ENCODE results near the gene VIM. TPM values are rescaled to one million over a fixed set of nuclear protein-coding genes. Genes with fewer than 3 reads are reported as not detected.
A peak's percentile ranks its signal among the peaks of the same experiment; 100 is the strongest.

VIM gene
- polyA plus RNA-seq (2013), result 408 and 429 TPM in 2 replicates

GRCh38 chr10:17228091-17229015, at the start of gene VIM:
VIM (plus strand) TSS chr10:17228241; CDS start chr10:17229423, 1,182 bp downstream.
- H3K23ac ChIP-seq (ENCODE audit: low read length), result no peak within 1 kb of the TSS
- WGBS (ENCODE audit: extremely low coverage, insufficient coverage, insufficient read length), result no CpG with 5 or more reads among the region's 77 CpGs

GRCh38 chr10:17179002-17179401, 49.0 kb upstream of the VIM start:
- H4K8ac ChIP-seq (ENCODE audit: low read depth, low read length), result no peak overlapping the region
- no peaks in the 10 kb centered on the region for H3K27me3 ChIP-seq (ENCODE audit: insufficient read depth, low read length)
- no peaks in the 10 kb centered on the region for H3K79me2 ChIP-seq (ENCODE audit: control insufficient read depth, insufficient read depth, low read length, poor library complexity)
- no peaks in the 10 kb centered on the region for H3K79me1 ChIP-seq (ENCODE audit: low read length)
- no peak overlapping the region for H2BK5ac ChIP-seq (ENCODE audit: low read depth, low read length, poor library complexity)
- no peak overlapping the region for H3K9ac ChIP-seq (ENCODE audit: low read length)
- DNase-seq, result no peak
- H2AFZ ChIP-seq (ENCODE audit: insufficient read depth, low read length, poor library complexity), result no peak overlapping the region
- H4K91ac ChIP-seq (ENCODE audit: low read depth, low read length), result no peak overlapping the region
- no peak overlapping the region for H3K4ac ChIP-seq (ENCODE audit: low read depth, low read length)
- H3K18ac ChIP-seq (ENCODE audit: low read length), result no peak overlapping the region
- H3K36me3 ChIP-seq (ENCODE audit: control insufficient read depth in 1 of 2, insufficient read depth in 2 of 2, low read length in 2 of 2), result no peaks in the 10 kb centered on the region
- WGBS (ENCODE audit: extremely low coverage, insufficient coverage, insufficient read length), result no CpG with 5 or more reads among the region's 3 CpGs
- H3K4me3 ChIP-seq (ENCODE audit: low read depth, low read length), result no peak overlapping the region
- no peak overlapping the region for H3K23ac ChIP-seq (ENCODE audit: low read length)
- no peaks in the 10 kb centered on the region for H3K9me3 ChIP-seq (ENCODE audit: insufficient read depth, low read depth, low read length)
- H3K4me1 ChIP-seq (ENCODE audit: control insufficient read depth in 1 of 2, insufficient read depth in 2 of 2, low read length in 2 of 2), result peaks cover 2 to 5% of the 10 kb centered on the region in 2 experiments
- H3K14ac ChIP-seq (ENCODE audit: low read length), result no peak overlapping the region
- no peak overlapping the region for H2AK5ac ChIP-seq (ENCODE audit: low read length)
- no peak overlapping the region for H3K27ac ChIP-seq (ENCODE audit: low read depth, low read length)
- no peak overlapping the region for H2BK120ac ChIP-seq (ENCODE audit: insufficient read depth, low read length, poor library complexity)
- H3K4me2 ChIP-seq (ENCODE audit: low read length), result no peak overlapping the region
- H4K12ac ChIP-seq (ENCODE audit: low read depth, low read length), result no peak overlapping the region
- H2BK12ac ChIP-seq (ENCODE audit: low read length), result no peak overlapping the region

More at GRCh38 chr10:17228091-17229015, at the start of gene VIM:
- Histone ChIP-seq H3K4me2 (ENCODE audit: low read length) (peak within 1 kb of the TSS; percentile 96), H3K14ac (ENCODE audit: low read length) (peak within 1 kb of the TSS; percentile 85), H3K27ac (ENCODE audit: low read depth, low read length) (peak within 1 kb of the TSS; percentile 78), H3K36me3 (ENCODE audit: control insufficient read depth in 1 of 2, insufficient read depth in 2 of 2, low read length in 2 of 2) (peaks cover 0 to under 1% of the 10 kb centered on the region in 2 experiments), H4K12ac (ENCODE audit: low read depth, low read length) (peak within 1 kb of the TSS; percentile 93), H2AK5ac (ENCODE audit: low read length) (peak within 1 kb of the TSS; percentile 7), H3K9me3 (ENCODE audit: insufficient read depth, low read depth, low read length) (peaks cover 2% of the 10 kb centered on the region), H3K18ac (ENCODE audit: low read length) (peak within 1 kb of the TSS; percentile 54), H3K9ac (ENCODE audit: low read length) (peak within 1 kb of the TSS; percentile 31), H4K8ac (ENCODE audit: low read depth, low read length) (peak within 1 kb of the TSS; percentile 74), H3K4ac (ENCODE audit: low read depth, low read length) (peak within 1 kb of the TSS; percentile 67), H2BK5ac (ENCODE audit: low read depth, low read length, poor library complexity) (peak within 1 kb of the TSS; percentile 42), H2AFZ (ENCODE audit: insufficient read depth, low read length, poor library complexity) (peak within 1 kb of the TSS; percentile 92), H2BK120ac (ENCODE audit: insufficient read depth, low read length, poor library complexity) (peak within 1 kb of the TSS; percentile 89), H4K91ac (ENCODE audit: low read depth, low read length) (peak within 1 kb of the TSS; percentile 93), H3K4me1 (ENCODE audit: control insufficient read depth in 1 of 2, insufficient read depth in 2 of 2, low read length in 2 of 2) (peaks cover 5 to 12% of the 10 kb centered on the region in 2 experiments), H3K4me3 (ENCODE audit: low read depth, low read length) (peak within 1 kb of the TSS; percentile 89), H3K27me3 (ENCODE audit: insufficient read depth, low read length) (peaks cover 2% of the 10 kb centered on the region), H3K79me1 (ENCODE audit: low read length) (peaks cover 15% of the 10 kb centered on the region), H2BK12ac (ENCODE audit: low read length) (peak within 1 kb of the TSS; percentile 82), H3K79me2 (ENCODE audit: control insufficient read depth, insufficient read depth, low read length, poor library complexity) (peaks cover 7% of the 10 kb centered on the region)
- DNase-seq, result peak; percentile 58 to 73

DNA sequence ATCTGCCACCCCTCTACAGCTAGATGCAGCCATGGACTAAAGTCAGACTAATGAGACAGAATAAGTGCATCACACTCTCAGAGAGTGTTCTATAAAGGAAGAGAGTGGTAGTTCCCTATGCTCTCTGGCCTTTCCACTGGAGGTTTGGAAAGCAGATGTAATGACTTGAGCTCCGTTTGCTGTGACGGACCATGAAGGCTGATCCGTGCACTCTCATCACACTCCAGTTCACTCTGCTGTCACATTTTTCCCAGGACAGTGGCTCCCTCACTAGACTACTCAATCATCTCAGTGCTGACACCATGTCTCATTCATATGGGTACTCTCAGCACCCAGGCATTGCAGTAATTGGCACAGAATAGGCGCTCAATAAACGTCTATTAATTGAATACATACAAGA, 46.9 kb upstream of the VIM start:
- Histone ChIP-seq H3K14ac (ENCODE audit: low read length) (no peak overlapping the region), H2BK5ac (ENCODE audit: low read depth, low read length, poor library complexity) (no peak overlapping the region), H3K4ac (ENCODE audit: low read depth, low read length) (no peak overlapping the region), H3K18ac (ENCODE audit: low read length) (no peak overlapping the region), H3K36me3 (ENCODE audit: control insufficient read depth in 1 of 2, insufficient read depth in 2 of 2, low read length in 2 of 2) (no peaks in the 10 kb centered on the region), H2AK5ac (ENCODE audit: low read length) (no peak overlapping the region), H3K4me1 (ENCODE audit: control insufficient read depth in 1 of 2, insufficient read depth in 2 of 2, low read length in 2 of 2) (peaks cover 2 to 5% of the 10 kb centered on the region in 2 experiments), H3K4me3 (ENCODE audit: low read depth, low read length) (no peak overlapping the region), H3K79me1 (ENCODE audit: low read length) (no peaks in the 10 kb centered on the region), H3K4me2 (ENCODE audit: low read length) (no peak overlapping the region), H4K12ac (ENCODE audit: low read depth, low read length) (no peak overlapping the region), H4K8ac (ENCODE audit: low read depth, low read length) (no peak overlapping the region), H3K79me2 (ENCODE audit: control insufficient read depth, insufficient read depth, low read length, poor library complexity) (no peaks in the 10 kb centered on the region), H3K23ac (ENCODE audit: low read length) (no peak overlapping the region), H2BK12ac (ENCODE audit: low read length) (no peak overlapping the region), H4K91ac (ENCODE audit: low read depth, low read length) (no peak overlapping the region), H3K27ac (ENCODE audit: low read depth, low read length) (no peak overlapping the region), H3K9me3 (ENCODE audit: insufficient read depth, low read depth, low read length) (no peaks in the 10 kb centered on the region), H2BK120ac (ENCODE audit: insufficient read depth, low read length, poor library complexity) (no peak overlapping the region), H3K27me3 (ENCODE audit: insufficient read depth, low read length) (no peaks in the 10 kb centered on the region), H2AFZ (ENCODE audit: insufficient read depth, low read length, poor library complexity) (no peak overlapping the region), H3K9ac (ENCODE audit: low read length) (no peak overlapping the region)
- no CpG with 5 or more reads among the region's 5 CpGs for WGBS (ENCODE audit: extremely low coverage, insufficient coverage, insufficient read length)
- DNase-seq, result no peak

DNA sequence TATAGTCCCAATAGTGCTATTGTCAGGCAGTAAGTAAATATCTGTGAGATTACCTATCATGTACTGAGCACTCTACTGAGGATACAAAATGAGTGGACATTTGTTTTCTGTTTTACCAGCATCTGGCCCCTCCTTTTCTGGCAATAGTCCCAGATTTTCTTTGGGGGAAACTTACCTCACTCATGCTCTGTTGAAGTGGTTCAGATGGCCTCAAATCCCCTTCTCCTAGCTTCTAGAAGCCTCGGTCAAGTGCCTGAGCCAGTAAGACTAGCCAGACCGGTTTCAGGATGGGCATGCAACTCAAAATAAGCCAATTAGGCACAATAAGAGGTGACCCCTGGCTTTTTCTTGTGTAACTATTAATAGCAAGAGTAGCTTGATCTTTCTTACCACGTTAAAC, 46.3 kb upstream of the VIM start:
- no peak for DNase-seq
- Histone ChIP-seq H4K91ac (ENCODE audit: low read depth, low read length) (no peak overlapping the region), H2BK120ac (ENCODE audit: insufficient read depth, low read length, poor library complexity) (no peak overlapping the region), H4K12ac (ENCODE audit: low read depth, low read length) (no peak overlapping the region), H3K9me3 (ENCODE audit: insufficient read depth, low read depth, low read length) (no peaks in the 10 kb centered on the region), H3K4ac (ENCODE audit: low read depth, low read length) (no peak overlapping the region), H3K36me3 (ENCODE audit: control insufficient read depth in 1 of 2, insufficient read depth in 2 of 2, low read length in 2 of 2) (no peaks in the 10 kb centered on the region), H2BK12ac (ENCODE audit: low read length) (no peak overlapping the region), H3K14ac (ENCODE audit: low read length) (no peak overlapping the region), H3K27ac (ENCODE audit: low read depth, low read length) (no peak overlapping the region), H3K79me2 (ENCODE audit: control insufficient read depth, insufficient read depth, low read length, poor library complexity) (no peaks in the 10 kb centered on the region), H3K4me3 (ENCODE audit: low read depth, low read length) (no peak overlapping the region), H3K4me1 (ENCODE audit: control insufficient read depth in 1 of 2, insufficient read depth in 2 of 2, low read length in 2 of 2) (peaks cover 2 to 5% of the 10 kb centered on the region in 2 experiments), H3K9ac (ENCODE audit: low read length) (no peak overlapping the region), H2AK5ac (ENCODE audit: low read length) (no peak overlapping the region), H3K79me1 (ENCODE audit: low read length) (no peaks in the 10 kb centered on the region), H4K8ac (ENCODE audit: low read depth, low read length) (no peak overlapping the region), H2BK5ac (ENCODE audit: low read depth, low read length, poor library complexity) (no peak overlapping the region), H3K18ac (ENCODE audit: low read length) (no peak overlapping the region), H2AFZ (ENCODE audit: insufficient read depth, low read length, poor library complexity) (no peak overlapping the region), H3K27me3 (ENCODE audit: insufficient read depth, low read length) (no peaks in the 10 kb centered on the region), H3K4me2 (ENCODE audit: low read length) (no peak overlapping the region), H3K23ac (ENCODE audit: low read length) (no peak overlapping the region)
- no CpG with 5 or more reads among the region's 3 CpGs for WGBS (ENCODE audit: extremely low coverage, insufficient coverage, insufficient read length)

All from trophoblast cell (in vitro differentiated cells and primary cell).